ENCODE results near the gene DDAH2.

DDAH2 gene

DNA sequence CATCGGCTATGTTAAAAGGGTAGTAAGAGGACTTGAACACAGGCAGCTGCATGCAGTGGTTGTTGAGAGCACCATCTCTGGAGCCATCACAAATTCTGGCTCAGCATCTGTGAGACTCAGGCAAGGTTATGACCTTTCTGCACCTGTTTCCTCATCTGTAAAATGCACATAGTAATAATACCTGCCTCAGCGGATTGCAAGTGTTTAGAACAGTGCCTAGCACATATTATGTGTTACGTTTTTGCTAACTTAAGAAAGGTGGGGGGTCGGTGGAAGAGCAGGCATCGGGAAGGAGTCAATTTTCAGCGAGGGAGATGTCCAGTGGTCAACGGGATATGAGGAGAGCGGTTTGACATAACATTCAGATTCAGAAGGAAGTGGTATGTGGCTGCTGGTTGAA lies 51.1 kb downstream of the DDAH2 start:
- no peak for ATAC-seq
- DNase-seq (ENCODE audit: low spot score in 2 of 2): no peak
- H3K9me3 Mint-ChIP-seq: no peaks in the 10 kb centered on the region
- no peak overlapping the region for H3K4me3 Mint-ChIP-seq
- H3K36me3 Mint-ChIP-seq: peaks cover 35% of the 10 kb centered on the region
- H3K27ac Mint-ChIP-seq: no peak overlapping the region
- peaks cover 34% of the 10 kb centered on the region for H3K4me1 Mint-ChIP-seq

All from stimulated activated effector memory CD8-positive, alpha-beta T cell treated with anti-CD3 and anti-CD28 coated beads, Interleukin-12 subunit alpha, Interleukin-12 subunit beta, amount 100 ng/mL, for 72 hours (primary cell).